ENCODE results near the gene HPRT1.

HPRT1 gene

GRCh38 chrX:134480061-134480460 lies 20.1 kb downstream of the HPRT1 start:
- DNase-seq, result no peak

- no peak for DNase-seq
Measured at GRCh38 chrX:134481339-134481738, 21.4 kb downstream of the HPRT1 start.

DNA sequence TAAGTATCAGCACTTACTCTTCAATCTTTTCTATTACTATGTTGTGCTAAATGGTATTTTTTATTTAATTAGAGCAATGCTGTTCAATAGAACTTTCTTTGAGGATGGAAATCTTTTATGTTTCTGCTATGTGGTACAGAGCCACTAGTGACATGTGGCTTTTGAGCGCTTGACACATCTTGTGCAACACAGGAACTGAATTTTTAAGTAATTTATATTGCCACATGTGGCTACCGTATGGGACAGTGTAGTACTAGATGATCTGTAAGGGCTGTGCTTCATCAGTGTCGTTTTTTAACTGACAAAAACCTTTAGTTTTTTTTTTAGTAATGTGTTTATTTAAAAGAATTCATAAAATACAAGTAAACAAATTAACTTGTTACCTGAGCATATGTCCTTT lies 22.4 kb downstream of the HPRT1 start:
- DNase-seq, result no peak

DNA sequence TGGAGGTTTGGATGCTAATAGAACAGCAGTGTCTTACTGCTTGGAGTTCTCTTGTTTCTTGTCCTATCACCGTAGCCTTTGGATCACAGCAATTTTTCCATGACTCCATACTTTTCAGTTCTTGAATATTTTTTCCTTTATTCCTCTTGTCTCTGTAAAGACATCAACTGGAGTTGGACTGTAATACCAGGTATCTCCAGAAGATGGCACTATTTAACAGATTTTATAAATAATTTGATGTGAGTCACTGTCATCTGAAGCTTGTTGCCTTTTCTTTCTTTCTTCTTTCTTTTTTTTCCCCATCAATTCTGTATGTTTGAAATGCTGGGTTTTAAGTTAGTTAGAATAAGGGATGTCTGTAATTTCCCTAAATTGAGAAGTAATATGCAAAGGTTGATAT lies 24.1 kb downstream of the HPRT1 start:
- DNase-seq, result no peak

DNA sequence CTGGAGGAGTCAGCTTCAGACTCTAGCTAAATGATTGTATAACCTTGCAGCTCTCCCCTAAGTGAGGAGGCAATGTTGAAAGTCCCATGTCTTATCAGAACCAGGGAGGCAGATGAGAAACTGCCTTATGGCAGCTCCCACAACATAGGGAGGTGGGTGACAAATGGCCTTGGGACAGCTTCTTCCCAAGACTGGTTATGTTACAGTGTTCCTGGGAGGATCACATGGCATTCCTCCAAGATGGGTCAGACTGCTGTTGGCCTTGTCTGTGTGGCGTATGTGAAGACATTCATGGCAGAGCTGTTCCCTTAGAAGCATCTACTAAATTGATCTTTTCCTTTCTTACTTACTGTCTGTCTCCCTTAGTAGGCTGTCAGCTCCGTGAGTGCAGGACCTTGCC lies 42.0 kb downstream of the HPRT1 start:
- DNase-seq, result no peak

DNA sequence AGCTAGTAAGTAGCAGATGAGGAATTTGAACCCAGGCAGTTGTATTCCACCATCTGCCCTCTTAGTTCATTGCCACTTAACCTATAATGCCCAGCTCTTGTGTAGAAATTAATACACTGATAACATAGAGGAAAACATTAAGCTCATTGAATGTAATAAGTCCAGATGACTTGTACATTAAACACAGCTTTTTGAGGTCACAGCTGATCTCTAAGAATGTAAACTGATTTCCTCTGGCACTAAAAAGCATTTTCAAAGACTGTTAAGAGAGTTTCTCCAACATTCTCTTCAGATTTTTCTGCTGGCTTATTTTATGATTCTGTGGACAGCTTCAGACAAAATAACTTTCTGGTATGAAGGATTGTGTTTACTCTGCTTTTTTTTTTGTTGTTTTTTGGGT lies 42.7 kb downstream of the HPRT1 start:
- no peak for DNase-seq

DNA sequence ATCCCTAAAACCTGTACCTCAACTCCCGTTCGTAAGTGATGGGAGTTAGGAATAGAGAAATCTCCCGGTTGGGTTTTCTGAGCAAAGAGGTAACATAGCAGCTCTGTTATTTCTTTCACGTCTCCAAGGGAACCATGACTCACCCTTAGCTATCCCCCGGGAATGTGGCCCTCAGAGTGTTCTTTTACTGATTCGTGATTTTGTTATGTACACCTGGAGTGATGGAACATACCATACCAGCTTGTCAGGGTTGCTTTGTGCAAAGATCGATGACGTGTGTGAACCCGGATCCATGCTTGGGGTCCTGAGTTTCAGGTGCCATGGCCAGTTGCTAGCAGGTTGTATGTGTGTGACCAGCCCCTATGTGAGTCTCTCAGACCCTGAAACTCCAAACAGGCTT lies 52.6 kb downstream of the HPRT1 start:
- no peak for DNase-seq

- DNase-seq, result no peak
Measured at GRCh38 chrX:134513091-134513490, 53.1 kb downstream of the HPRT1 start.

GRCh38 chrX:134520860-134521390 lies 61.0 kb downstream of the HPRT1 start:
- no peak for DNase-seq

DNA sequence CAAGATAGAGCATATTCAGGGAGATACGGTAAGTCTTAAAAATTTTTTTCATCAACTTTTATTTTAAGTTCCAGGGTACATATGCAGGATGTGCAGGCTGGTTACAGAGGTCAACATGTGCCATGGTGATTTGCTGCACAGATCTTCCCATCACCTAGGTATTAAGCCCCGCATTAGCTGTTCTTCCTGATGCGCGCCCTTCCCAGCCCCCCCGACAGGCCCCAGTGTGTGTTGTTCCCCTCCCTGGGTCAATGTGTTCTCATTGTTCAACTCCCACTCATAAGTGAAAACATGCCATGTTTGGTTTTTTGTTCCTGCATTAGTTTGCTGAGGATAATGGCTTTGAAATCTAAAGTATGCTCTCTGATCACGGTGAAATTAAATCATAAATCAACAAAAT lies 64.2 kb downstream of the HPRT1 start:
- DNase-seq, result no peak

- no peak for DNase-seq
Measured at GRCh38 chrX:134525086-134525792, 65.3 kb downstream of the HPRT1 start.

- no peak for DNase-seq
Measured at GRCh38 chrX:134526399-134526798, 66.4 kb downstream of the HPRT1 start.

GRCh38 chrX:134528960-134529359 lies 69.0 kb downstream of the HPRT1 start:
- no peak for DNase-seq

- DNase-seq, result no peak
Measured at GRCh38 chrX:134529481-134529880, 69.5 kb downstream of the HPRT1 start.

- no peak for DNase-seq
Measured at GRCh38 chrX:134530845-134531244, 70.9 kb downstream of the HPRT1 start.

DNA sequence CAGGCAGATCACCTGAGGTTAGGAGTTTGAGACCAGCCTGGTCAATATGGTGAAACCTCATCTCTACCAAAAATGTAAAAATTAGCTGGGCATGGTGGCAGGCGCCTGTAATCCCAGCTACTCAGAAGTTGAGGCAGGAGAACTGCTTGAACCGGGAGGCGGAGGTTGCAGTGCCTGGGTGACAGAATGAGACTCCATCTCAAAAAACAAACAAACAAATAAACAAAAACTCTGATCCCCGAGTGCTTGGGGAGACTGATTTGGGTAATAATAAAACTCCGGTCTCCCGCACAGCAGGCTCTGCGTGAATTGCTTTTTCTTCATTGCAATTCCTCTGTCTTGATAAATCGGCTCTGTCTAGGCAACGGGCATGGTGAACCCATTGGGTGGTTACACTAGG lies 73.4 kb downstream of the HPRT1 start:
- no peak for DNase-seq

GRCh38 chrX:134533952-134534351 lies 74.0 kb downstream of the HPRT1 start:
- DNase-seq, result no peak

DNA sequence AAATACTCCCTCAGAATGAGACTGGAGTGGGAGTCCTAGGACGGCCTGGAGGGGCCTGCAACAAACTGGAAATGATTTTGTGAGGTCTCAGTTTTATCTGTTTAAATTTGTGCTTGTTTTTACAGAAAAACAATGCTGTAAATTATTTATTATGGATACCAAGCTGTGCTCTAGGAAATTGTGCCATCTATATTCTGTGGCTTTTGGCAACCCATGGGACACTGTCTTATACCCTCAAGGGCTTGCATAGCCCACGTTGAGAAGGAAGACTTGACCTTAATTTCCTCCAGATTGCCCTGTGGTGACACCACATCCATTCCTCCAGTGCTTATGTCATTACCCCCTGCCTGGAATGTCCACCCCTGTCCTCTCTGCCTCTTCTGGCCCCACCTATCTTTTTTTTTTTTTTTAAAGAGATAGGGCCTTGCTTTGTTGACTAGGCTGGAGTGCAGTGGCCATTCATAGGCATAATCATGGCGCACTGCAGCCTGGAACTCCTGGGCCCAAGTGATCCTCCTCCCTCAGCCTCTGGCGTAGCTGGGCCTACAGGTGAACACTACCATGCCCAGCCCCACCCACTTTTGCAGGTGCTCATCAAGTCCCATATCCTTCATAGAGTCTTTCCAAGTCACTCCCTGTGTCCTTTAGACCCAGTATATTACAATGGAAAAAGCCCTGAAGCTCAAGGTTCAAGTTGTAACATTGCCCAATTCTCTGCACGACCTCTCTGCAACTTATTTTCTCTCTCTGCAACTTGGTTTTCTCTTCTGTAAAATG lies 77.4 kb downstream of the HPRT1 start:
- DNase-seq, result no peak

DNA sequence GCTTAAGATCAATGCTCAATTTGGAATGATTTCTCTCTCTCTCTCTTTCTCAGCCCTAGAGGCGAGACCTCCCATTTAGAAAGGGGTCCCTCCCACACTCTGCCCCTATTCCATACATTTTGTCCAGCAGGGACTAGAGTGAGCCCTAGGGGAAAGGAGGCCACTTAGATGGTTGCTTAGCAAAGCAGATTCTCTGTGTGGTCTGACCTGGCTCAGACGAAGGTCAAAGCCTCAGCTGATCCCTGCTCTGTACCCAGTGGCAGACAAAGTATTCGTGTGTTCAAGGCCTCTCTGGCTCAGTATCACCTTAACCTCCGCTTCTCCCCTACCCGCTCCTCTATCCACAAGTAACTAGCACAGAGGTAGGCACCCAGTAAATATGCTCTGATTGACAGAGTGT lies 78.4 kb downstream of the HPRT1 start:
- no peak for DNase-seq

DNA sequence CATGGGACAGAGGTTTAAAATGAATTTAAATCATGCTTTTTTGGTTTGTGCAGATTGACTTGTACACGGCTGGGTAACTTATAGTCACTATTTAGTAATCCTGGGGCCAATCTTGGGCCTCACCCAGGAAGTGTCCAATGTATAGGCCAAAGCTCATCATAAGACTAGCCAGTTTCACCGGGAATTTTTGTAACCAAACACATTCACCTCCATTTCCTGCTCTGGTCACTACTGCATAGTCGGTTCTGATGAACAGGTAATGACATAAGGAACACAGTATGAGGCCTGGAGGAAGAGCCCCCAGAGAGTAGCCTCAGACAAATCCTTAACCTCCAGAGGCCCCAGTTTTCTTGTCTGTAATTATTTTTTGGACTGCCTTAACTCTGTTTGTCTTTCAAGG lies 81.9 kb downstream of the HPRT1 start:
- no peak for DNase-seq

- DNase-seq, result no peak
Measured at GRCh38 chrX:134542485-134542884, 82.5 kb downstream of the HPRT1 start.

- no peak for DNase-seq
Measured at GRCh38 chrX:134543288-134543687, 83.3 kb downstream of the HPRT1 start.

GRCh38 chrX:134544135-134544512 lies 84.2 kb downstream of the HPRT1 start:
- DNase-seq, result no peak

- DNase-seq, result no peak
Measured at GRCh38 chrX:134544513-134545151, 84.7 kb downstream of the HPRT1 start.

Measured in activated naive CD4-positive, alpha-beta T cell treated with Interleukin-2 at 50 U/mL for 16 hours (primary cell).